IPS DF 4.7 (cell line): ENCODE data around the gene OLA1.

Experiments
- DNase-seq: peaks from one replicate; pipeline ENCODE4 v3.0.0-alpha.2; 2013; ENCODE audit warnings: low spot score; ENCODE audit errors: extremely low read depth

The OLA1 gene

GRCh38 chr2:174036825-174037224, 211.5 kb downstream of the OLA1 start:
- no peak for DNase-seq

GRCh38 chr2:174035981-174036742, 212.2 kb downstream of the OLA1 start:
- DNase-seq: no peak

GRCh38 chr2:174035117-174035635, 213.2 kb downstream of the OLA1 start:
- DNase-seq: no peak

- no peak for DNase-seq
Measured at GRCh38 chr2:174033163-174033550, 215.2 kb downstream of the OLA1 start.

- no peak for DNase-seq
Measured at GRCh38 chr2:174031226-174031625, 217.1 kb downstream of the OLA1 start.

- DNase-seq: no peak
Measured at GRCh38 chr2:174028935-174029334, 219.4 kb downstream of the OLA1 start.

GRCh38 chr2:174027956-174028355, 220.4 kb downstream of the OLA1 start:
- no peak for DNase-seq

- DNase-seq: no peak
Measured at GRCh38 chr2:174026122-174026845, 222.0 kb downstream of the OLA1 start.

GRCh38 chr2:174025271-174026121, 222.8 kb downstream of the OLA1 start:
- no peak for DNase-seq

- DNase-seq: no peak
Measured at GRCh38 chr2:174024524-174025270, 223.6 kb downstream of the OLA1 start.

- no peak for DNase-seq
Measured at GRCh38 chr2:174023591-174024523, 224.5 kb downstream of the OLA1 start.
